ENCODE results near the gene OR8K5. TPM values are rescaled to one million over a fixed set of nuclear protein-coding genes. Genes with fewer than 3 reads are reported as not detected.

The OR8K5 gene
- total and polyA plus RNA-seq, 2 of the 13 experiments (the other 11 are each of a cell fraction or from before 2014, with no cell fraction given), result not detected

DNA sequence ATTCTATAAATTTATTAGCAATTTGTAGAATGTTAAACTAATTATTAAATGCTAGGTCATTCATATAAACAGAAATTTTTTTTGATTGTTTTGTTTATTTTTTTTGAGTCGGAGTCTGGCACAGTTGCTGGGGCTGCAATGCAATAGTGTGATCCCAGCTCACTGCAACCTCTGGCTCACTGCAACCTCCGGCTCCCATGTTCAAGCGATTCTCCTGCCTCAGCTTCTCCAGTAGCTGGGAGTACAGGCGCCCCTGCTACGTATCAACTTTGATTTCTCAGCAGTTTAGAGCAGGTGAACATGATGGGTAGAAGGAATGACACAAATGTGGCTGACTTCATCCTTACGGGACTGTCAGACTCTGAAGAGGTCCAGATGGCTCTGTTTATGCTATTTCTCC lies 38.0 kb downstream of the OR8K5 start, which contains the start of gene OR8H3 (continued):
- TF ChIP-seq, protein P1, sequence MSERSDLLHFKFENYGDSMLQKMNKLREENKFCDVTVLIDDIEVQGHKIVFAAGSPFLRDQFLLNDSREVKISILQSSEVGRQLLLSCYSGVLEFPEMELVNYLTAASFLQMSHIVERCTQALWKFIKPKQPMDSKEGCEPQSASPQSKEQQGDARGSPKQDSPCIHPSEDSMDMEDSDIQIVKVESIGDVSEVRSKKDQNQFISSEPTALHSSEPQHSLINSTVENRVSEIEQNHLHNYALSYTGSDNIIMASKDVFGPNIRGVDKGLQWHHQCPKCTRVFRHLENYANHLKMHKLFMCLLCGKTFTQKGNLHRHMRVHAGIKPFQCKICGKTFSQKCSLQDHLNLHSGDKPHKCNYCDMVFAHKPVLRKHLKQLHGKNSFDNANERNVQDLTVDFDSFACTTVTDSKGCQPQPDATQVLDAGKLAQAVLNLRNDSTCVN (CRISPR knock-in tag; IDR thresholded peaks at IDR 0.05; ENCODE audit: borderline replicate concordance), result no peak
- TF ChIP-seq ZNF567 (CRISPR knock-in tag; IDR thresholded peaks at IDR 0.05; ENCODE audit: borderline replicate concordance) (no peak), SOX5 (CRISPR knock-in tag; IDR thresholded peaks at IDR 0.05; ENCODE audit: borderline replicate concordance) (no peak), ISL2 (CRISPR knock-in tag; IDR thresholded peaks at IDR 0.05) (no peak), ZNF709 (CRISPR knock-in tag; IDR thresholded peaks at IDR 0.05) (no peak), ZNF563 (CRISPR knock-in tag; IDR thresholded peaks at IDR 0.05) (no peak)
- TF ChIP-seq, protein P2, sequence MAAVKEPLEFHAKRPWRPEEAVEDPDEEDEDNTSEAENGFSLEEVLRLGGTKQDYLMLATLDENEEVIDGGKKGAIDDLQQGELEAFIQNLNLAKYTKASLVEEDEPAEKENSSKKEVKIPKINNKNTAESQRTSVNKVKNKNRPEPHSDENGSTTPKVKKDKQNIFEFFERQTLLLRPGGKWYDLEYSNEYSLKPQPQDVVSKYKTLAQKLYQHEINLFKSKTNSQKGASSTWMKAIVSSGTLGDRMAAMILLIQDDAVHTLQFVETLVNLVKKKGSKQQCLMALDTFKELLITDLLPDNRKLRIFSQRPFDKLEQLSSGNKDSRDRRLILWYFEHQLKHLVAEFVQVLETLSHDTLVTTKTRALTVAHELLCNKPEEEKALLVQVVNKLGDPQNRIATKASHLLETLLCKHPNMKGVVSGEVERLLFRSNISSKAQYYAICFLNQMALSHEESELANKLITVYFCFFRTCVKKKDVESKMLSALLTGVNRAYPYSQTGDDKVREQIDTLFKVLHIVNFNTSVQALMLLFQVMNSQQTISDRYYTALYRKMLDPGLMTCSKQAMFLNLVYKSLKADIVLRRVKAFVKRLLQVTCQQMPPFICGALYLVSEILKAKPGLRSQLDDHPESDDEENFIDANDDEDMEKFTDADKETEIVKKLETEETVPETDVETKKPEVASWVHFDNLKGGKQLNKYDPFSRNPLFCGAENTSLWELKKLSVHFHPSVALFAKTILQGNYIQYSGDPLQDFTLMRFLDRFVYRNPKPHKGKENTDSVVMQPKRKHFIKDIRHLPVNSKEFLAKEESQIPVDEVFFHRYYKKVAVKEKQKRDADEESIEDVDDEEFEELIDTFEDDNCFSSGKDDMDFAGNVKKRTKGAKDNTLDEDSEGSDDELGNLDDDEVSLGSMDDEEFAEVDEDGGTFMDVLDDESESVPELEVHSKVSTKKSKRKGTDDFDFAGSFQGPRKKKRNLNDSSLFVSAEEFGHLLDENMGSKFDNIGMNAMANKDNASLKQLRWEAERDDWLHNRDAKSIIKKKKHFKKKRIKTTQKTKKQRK (IDR thresholded peaks at IDR 0.05; ENCODE audit: low read length), result no peak

Other genes starting within 250 kb of the OR8K5 start
- gene OR5W2, start 245.7 kb downstream of the OR8K5 start, total RNA-seq (2016; rRNA removed; fragmentation: Illumina TruSeq; extraction: Trizol), result not detected in 2 replicates
- gene OR5W2, start 245.7 kb downstream of the OR8K5 start, polyA plus RNA-seq (2011; rRNA removed), result not detected in 2 replicates
- not detected in 2 replicates for gene OR5I1, start 223.9 kb downstream of the OR8K5 start, total RNA-seq (2016; rRNA removed; fragmentation: Illumina TruSeq; extraction: Trizol)
- gene OR5I1, start 223.9 kb downstream of the OR8K5 start, polyA plus RNA-seq (2011; rRNA removed), result not detected in 2 replicates
- not detected in 2 replicates for gene OR10AG1, start 190.4 kb downstream of the OR8K5 start, total RNA-seq (2016; rRNA removed; fragmentation: Illumina TruSeq; extraction: Trizol)
- not detected in 2 replicates for gene OR10AG1, start 190.4 kb downstream of the OR8K5 start, polyA plus RNA-seq (2011; rRNA removed)
- gene OR5F1, start 165.7 kb downstream of the OR8K5 start, total RNA-seq (2016; rRNA removed; fragmentation: Illumina TruSeq; extraction: Trizol), result not detected in 2 replicates
- gene OR5F1, start 165.7 kb downstream of the OR8K5 start, polyA plus RNA-seq (2011; rRNA removed), result not detected in 2 replicates
- not detected in 2 replicates for gene OR5AS1, start 132.7 kb downstream of the OR8K5 start, total RNA-seq (2016; rRNA removed; fragmentation: Illumina TruSeq; extraction: Trizol)
- not detected in 2 replicates for gene OR5AS1, start 132.7 kb downstream of the OR8K5 start, polyA plus RNA-seq (2011; rRNA removed)
- gene OR8I2, start 67.0 kb downstream of the OR8K5 start, total RNA-seq (2016; rRNA removed; fragmentation: Illumina TruSeq; extraction: Trizol), result not detected in 2 replicates
- gene OR8I2, start 67.0 kb downstream of the OR8K5 start, polyA plus RNA-seq (2011; rRNA removed), result not detected in 2 replicates
- not detected in 2 replicates for gene OR8H2, start 56.6 kb downstream of the OR8K5 start, total RNA-seq (2016; rRNA removed; fragmentation: Illumina TruSeq; extraction: Trizol)
- gene OR8H2, start 56.6 kb downstream of the OR8K5 start, polyA plus RNA-seq (2011; rRNA removed), result not detected in 2 replicates
- gene OR8H3, start 37.9 kb downstream of the OR8K5 start, total RNA-seq (2016; rRNA removed; fragmentation: Illumina TruSeq; extraction: Trizol), result not detected in 2 replicates
- not detected in 2 replicates for gene OR8H3, start 37.9 kb downstream of the OR8K5 start, polyA plus RNA-seq (2011; rRNA removed)
- gene OR8J3, start 20.1 kb downstream of the OR8K5 start, total RNA-seq (2016; rRNA removed; fragmentation: Illumina TruSeq; extraction: Trizol), result not detected in 2 replicates
- not detected in 2 replicates for gene OR8J3, start 20.1 kb downstream of the OR8K5 start, polyA plus RNA-seq (2011; rRNA removed)
- not detected in 2 replicates for gene OR5J2, start 16.3 kb upstream of the OR8K5 start, total RNA-seq (2016; rRNA removed; fragmentation: Illumina TruSeq; extraction: Trizol)
- gene OR5J2, start 16.3 kb upstream of the OR8K5 start, polyA plus RNA-seq (2011; rRNA removed), result not detected in 2 replicates
- not detected in 2 replicates for gene OR5T2, start 73.9 kb upstream of the OR8K5 start, total RNA-seq (2016; rRNA removed; fragmentation: Illumina TruSeq; extraction: Trizol)
- gene OR5T2, start 73.9 kb upstream of the OR8K5 start, polyA plus RNA-seq (2011; rRNA removed), result not detected in 2 replicates
- gene OR5T3, start 91.9 kb upstream of the OR8K5 start, total RNA-seq (2016; rRNA removed; fragmentation: Illumina TruSeq; extraction: Trizol), result not detected in 2 replicates
- not detected in 2 replicates for gene OR5T3, start 91.9 kb upstream of the OR8K5 start, polyA plus RNA-seq (2011; rRNA removed)
- gene OR5T1, start 113.8 kb upstream of the OR8K5 start, total RNA-seq (2016; rRNA removed; fragmentation: Illumina TruSeq; extraction: Trizol), result not detected in 2 replicates
- gene OR5T1, start 113.8 kb upstream of the OR8K5 start, polyA plus RNA-seq (2011; rRNA removed), result not detected in 2 replicates
- not detected in 2 replicates for gene OR8H1, start 131.9 kb upstream of the OR8K5 start, total RNA-seq (2016; rRNA removed; fragmentation: Illumina TruSeq; extraction: Trizol)
- gene OR8H1, start 131.9 kb upstream of the OR8K5 start, polyA plus RNA-seq (2011; rRNA removed), result not detected in 2 replicates
- not detected in 2 replicates for gene OR8K3, start 154.8 kb upstream of the OR8K5 start, total RNA-seq (2016; rRNA removed; fragmentation: Illumina TruSeq; extraction: Trizol)
- not detected in 2 replicates for gene OR8K3, start 154.8 kb upstream of the OR8K5 start, polyA plus RNA-seq (2011; rRNA removed)
- gene OR8K1, start 185.7 kb upstream of the OR8K5 start, total RNA-seq (2016; rRNA removed; fragmentation: Illumina TruSeq; extraction: Trizol), result not detected in 2 replicates
- gene OR8K1, start 185.7 kb upstream of the OR8K5 start, polyA plus RNA-seq (2011; rRNA removed), result not detected in 2 replicates
- gene OR8J1, start 194.0 kb upstream of the OR8K5 start, total RNA-seq (2016; rRNA removed; fragmentation: Illumina TruSeq; extraction: Trizol), result not detected in 2 replicates
- gene OR8J1, start 194.0 kb upstream of the OR8K5 start, polyA plus RNA-seq (2011; rRNA removed), result not detected in 2 replicates
- gene OR8U1, start 215.3 kb upstream of the OR8K5 start, total RNA-seq (2016; rRNA removed; fragmentation: Illumina TruSeq; extraction: Trizol), result not detected in 2 replicates
- gene OR8U1, start 215.3 kb upstream of the OR8K5 start, polyA plus RNA-seq (2011; rRNA removed), result not detected in 2 replicates